Measurements from ENCODE around the gene TPM3.
"Not testable (repeated sequence)": the region's sequence is repeated elsewhere in the genome, so short reads cannot be mapped to it uniquely, and the experiment has no call there.

The TPM3 gene

DNA sequence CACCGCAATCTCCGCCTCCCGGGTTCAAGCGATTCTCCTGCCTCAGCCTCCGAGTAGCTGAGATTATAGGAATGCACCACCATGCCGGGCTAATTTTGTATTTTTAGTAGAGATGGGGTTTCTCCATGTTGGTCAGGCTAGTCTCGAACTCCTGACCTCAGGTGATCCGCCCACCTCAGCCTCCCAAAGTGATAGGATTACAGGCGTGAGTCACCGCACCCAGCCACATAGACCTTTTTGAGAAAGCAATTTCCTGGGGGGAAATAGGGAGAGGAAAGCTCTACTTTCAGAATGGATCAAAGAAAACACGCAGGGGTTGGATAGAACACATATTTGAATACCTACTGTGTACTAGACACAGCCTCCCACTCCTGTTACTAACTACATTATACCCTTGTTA, 13.9 kb upstream of the TPM3 start:
- not testable (repeated sequence) for DNase-seq

DNA sequence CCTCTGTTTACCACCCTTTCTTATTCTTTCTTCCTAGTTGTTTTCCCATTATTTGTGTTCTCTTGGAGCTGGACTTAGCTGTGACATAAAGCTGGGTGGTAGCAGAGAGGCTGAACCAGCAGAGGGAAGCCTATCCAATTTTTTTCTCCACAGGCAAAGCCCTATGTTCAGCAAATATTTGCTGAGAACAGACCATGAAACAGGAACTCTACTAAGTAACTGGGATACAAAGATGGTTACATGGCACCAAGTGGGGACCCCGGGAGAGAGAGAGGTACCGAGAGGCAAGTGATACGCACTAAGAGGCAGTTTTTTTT, 7.6 kb upstream of the TPM3 start:
- no peak for DNase-seq

DNA sequence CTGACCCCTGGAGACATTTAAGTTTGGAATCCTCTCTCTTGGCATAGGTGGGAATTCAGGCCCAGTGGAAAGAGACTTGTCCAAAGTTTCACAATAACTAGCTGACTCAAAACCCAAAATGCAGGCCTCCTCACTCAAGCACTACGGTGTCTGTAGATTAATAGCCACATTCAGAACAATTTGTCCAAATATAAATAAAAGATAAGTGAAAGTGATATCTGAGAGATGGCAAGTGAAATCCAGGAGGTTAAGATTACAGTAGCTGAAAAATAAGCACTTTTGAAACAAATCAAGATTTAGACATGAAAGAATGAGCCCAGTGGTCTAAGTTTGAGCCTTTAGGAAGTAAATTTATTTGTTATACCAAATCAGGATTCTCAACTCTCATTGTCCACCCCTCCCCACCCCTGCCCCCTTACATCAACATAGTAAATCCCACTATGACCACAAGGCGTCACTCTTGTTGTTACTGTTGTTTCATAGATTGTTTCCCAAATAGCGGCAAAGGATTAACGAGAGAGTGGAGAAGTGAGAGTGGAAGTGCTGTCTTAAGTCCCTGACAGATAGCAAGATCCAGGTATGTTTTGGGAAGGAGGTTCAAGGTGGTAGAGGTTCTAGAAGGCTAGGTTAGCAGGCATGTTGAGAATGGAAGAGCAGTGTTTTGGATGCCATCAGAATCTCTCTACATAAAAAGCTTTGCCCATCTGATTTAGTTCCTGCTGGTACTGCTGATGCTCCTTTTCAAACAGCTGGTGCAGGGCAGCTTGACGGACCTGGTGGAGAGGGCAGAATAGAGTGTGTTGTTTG, 7.1 kb upstream of the TPM3 start:
- peak; percentile 68 for DNase-seq

DNA sequence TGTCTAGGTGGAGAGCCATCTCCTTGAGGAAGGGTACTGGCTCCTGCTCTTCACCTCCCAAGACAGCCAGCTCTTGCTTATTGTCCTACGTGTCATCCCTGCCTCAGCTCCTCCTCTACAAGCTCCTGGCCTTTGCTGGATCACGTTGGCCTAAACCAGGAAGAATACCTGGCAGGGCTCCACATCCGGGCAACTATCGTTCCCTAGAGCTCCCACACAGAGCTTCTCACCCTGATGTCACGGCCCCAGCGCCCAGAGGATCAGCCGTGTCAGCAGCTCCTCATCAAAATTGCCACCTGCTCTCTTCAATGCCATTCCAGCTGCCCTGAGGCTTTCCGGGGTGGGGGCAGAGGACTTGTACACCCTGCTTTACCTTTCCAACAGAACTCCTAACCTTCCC, 1.9 kb upstream of the TPM3 start:
- no peak for DNase-seq

DNA sequence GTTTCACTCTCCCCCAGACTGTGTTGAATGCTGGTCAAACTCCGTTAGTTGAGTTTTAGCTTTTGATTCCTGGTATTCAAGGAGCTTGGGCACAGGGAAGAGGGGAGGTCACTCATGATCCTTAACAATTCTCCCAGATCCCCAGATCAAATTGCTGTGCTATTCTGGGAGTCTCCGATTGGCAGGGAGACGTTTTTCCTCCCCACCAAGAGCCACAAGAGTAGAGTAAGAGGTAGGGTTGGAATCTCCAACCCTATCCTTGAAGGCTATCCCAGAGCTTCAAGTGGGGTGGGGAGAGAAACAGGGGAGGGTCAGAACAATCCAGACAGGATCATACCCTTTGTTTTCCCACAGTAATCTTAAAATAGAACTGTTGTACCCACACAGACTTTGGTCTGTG, 576 bp upstream of the TPM3 start:
- DNase-seq = no peak

DNA sequence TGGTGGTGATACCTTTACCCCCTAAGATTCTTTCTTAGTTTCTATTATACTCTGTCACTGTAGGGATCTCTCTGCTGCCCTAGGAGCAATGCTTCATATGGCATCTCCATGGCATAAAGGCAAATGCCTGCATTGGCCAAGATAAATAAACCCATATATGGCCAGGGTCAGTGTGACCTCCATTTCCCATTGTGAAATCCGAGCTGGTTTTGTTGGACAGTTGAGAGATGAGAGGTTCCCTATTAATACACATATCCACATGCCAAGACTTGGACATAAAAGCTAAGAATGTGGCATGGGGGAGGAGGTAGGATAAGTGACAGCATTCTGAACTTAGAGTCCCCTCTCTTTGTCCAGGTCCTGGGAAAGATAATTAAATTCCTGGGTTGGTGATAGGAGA, 1.4 kb downstream of the TPM3 start:
- no peak for DNase-seq

DNA sequence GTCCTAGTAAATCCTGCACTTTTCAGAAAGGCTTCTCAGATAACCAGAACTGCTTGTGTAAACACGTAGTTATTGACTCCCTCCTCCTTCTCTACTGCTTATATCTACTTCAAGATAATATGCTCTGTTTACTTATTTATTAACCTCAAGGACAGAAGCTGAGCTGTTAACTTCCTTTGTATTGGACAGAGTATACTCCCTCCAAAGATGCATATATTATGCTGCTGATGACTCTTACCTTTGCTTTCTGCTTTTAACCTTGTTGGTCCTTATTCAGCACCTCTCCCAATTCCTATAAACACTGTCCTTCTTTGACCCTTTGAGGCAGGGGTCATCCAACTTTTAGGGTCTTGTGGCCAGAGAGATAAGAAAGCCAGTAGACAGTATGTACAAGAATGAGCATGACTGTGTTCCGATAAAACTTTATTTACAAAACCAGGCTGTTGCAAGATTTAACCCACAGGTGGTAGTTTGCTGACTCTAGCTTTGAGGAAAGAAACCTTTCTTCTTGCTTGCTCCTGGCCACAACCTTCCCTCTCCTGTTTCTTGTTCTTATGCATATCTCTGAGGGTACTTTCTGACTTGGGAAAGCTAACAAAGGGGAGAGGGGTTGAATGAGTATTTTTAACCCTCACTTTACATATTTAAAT, 4.9 kb downstream of the TPM3 start:
- no peak for DNase-seq

DNA sequence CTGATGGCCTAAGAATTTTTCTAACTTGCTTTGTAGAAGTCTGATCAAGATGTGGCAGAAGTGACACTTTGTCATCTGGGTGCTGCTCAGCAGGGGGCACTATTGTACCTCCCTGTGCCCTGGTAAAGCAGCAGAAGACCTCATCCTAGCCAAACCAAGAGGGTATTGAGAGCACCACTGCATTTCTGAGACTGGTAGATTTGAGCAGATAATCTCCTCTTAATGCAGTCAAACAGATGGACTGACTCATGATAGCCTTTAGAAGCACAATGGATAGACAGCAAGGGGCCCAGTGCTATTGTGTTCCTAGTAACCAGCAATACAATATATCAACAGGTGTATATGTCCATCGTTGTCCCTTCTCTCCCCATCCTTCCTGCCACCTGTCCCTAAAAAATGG, 5.7 kb downstream of the TPM3 start:
- DNase-seq = peak; percentile 47

DNA sequence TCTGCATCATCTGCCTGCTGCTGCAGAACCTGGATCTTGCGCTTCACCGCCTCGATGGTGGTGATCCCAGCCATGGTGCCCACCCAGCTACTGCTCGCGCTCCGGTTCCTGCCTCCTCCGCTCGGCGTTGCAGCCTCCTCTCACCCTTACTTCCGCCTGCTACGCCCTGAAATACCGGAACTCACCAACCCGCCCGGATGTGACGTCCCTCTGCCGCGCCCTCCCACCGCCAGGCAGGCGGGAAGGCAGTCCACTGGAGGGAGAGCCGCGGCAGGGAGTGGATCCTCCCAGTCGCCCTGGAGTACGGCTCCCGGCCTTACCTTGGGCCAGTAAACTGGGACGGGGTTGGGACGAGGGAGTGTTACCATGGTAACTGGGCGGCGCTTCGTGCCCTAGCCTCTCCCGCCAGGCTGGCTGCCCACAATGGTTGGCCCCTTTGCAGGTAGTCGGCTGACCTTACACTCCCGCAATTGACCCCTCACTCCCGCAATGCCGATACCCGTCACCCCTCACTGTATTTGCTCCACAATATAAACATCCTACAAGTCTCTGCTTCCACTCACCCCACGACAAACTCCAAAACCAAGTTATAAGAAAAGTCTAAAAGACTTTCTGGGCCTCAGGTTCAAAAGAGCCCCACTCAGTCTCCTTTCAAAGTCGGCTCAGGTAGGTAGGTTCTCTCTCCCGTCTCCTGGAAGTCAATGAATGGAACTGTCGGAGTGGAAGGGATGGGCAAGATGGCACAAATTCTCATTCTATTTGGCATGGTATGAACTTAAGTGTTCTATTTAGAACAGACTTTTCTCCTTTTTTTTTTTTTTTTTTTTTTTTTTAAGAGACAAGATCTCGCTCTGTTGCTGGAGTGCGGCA, 8.6 kb downstream of the TPM3 start:
- peak; percentile 98 for DNase-seq

DNA sequence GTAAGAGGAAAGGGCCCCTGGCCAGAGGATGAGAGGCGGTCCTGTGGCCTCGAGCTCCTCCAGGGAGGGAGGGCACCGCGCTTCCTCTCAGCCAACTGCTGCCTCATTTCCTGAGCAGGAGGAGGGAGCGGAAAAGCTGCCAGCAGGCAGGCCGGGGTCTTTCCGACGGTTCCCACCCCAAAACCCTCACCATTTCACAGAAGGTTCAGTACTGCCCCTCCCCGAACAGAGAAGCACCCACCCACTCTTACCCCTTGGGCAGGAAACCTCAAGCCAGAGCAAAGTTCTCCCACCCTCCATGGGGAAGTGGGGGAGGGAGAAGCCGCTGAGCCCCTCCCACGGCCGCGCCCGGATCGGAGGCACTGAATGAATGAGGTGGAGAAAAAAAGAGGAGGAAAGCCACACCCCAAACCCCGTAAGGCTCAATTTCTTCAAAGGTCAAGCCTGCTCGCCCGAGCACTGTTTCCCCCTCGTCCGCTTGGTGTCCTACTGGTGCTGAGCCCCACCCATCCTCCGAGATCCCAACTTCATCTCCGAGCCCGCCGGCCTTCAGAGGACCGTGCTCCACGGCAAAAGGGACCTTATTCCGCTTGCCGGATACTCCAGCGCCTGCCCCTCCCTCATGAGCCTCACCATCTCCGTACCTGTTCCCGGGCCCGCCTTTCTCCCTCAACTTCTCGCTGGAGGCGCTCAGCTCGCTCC, 9.4 kb downstream of the TPM3 start:
- DNase-seq = peak; percentile 44

DNA sequence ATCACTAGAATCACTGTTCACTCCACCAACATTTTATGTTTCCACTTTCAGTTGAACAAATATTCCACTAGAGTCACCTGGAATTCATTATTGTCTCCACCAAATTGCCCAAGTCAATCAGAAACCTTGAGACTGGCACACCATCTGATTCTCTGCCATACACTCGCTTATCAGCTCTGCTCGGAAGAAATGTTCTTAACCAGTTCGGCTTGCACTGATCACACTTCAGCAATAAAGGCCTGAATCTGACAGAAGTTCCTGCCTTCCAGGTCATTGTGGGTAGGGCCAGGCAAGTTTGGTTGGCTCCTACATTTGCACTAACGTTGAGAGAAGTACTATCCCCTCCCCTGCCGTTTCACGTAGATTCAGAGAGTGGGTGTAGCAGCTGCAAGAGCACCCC, 10.0 kb downstream of the TPM3 start:
- DNase-seq = no peak

DNA sequence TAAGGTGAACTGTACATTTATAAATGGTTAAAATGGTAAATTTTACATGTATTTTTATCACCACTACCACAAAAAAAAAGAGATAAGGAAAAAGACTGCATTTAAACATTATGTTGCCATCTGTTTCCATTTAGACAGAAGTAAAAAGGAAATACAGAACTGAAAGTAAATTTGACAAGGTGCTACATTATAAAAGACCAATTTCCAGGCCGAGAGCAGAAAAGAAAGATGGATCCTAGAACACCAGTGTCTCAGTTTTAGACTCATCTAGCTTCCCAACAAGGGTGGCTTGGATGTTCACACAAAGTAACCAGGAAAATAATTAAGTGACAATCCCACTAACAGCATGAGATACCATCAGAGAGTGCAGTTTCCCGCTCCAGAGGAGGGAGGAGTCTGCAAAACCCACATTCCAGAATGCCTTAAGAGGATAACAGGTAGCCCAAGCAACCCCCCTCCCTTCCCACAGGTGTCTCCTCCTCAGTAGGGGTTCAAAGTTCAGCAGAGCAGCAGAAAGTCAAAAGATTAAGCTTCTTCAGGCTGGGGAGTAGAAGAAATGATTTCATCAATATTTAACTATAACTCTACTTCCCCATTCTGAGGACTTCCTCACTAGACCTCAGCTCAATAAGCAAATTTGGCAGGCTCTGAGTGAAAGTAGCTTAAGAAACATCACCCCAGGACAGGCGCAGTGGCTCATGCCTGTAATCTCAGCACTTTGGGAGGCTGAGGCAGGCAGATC, 11.8 kb downstream of the TPM3 start:
- no peak for DNase-seq

DNA sequence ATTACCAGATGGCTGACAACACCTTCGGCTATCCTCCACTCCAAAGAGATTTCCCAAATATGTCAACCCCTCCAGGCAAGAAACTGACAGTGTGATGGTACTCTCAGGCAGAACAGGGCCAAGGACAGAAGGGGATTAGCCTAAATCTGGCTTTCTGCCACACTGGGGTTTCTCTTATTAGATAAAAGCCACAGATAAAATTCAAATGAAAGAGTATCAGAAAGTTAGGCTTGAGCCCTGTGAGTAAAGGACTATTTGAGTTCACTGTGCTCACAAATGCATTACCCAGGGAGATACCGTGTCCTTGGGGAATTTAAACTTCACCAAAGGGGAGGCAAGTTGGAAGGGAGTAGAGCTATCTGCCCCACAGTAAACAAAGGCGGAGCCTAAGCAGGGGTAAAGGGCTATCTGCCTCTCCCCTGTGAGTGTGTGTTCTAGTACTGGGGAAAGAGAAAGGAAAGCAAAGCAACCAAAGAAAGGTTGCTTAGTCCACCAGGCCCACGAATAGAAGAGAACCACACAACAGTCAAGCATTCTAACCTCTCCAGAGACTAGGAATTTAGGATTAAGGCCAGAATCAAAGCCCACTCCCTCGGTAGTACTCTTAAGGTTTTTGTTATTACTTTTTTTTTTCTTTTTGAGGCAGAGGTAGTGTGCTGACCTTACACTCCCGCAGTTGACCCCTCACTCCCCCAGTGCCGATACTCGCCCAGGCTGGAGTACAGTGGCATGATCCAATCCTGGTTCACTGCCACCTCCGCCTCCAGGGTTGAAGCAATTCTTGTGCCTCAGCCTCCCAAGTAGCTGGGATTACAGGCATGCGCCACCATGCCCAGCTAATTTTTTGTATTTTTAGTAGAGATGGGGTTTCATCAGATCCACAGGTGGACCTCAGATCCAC, 12.7 kb downstream of the TPM3 start:
- DNase-seq = no peak

DNA sequence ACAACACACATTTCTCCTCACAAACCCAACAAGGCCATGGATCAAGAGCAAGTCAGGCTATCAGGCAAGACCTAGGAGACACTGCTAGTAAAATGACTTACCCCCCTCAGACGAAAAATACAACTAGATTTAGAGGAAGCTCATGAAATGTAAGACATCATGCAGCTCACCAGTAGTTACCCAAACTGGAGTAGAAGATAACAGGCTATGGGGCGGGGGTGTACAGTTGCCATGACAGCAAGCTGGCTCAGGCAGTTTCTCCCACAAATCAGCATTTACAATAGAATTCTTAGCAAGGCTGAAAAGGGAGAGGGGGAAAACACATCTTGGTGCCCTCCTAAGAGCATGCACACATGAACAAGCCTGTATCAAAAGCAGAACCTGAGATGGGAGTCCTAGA, 13.9 kb downstream of the TPM3 start:
- no peak for DNase-seq

DNA sequence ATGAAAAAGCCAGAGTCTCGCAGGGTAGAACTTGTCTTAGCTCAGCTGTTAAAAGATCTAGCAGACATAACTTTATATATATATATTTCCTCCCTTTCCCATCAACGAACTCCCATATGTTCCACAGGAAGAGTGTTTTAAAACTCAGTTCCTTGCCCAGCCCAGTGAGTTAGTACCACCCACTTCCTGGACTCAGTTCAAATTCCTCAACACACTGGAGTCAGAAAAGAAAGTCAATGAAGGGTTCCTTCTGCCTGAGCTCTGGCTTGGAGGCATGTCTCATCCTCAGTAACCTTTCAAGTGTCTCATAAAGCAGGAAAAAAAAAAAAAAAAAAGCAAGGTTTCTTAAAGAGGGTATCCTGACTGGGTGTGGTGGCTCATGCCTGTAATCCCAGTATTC, 15.6 kb downstream of the TPM3 start:
- no peak for DNase-seq

DNA sequence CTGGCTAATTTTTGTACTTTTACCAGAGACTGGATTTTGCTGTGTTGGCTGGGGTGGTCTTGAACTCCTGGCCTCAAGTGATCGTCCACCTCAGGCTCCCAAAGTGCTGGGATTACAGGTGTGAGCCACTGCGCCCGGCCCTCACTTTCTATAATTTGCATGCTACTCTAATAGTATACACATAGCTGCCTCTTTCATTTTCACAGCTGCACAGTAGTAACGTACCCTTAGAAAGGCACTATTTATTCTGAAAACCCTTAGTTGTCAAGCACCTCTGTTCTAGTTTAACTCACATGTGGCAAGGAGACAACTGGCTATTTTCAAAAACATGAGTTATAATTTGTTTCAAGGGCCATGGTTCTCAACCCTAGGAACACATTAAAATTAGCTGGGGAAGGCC, 17.2 kb downstream of the TPM3 start:
- DNase-seq = no peak

DNA sequence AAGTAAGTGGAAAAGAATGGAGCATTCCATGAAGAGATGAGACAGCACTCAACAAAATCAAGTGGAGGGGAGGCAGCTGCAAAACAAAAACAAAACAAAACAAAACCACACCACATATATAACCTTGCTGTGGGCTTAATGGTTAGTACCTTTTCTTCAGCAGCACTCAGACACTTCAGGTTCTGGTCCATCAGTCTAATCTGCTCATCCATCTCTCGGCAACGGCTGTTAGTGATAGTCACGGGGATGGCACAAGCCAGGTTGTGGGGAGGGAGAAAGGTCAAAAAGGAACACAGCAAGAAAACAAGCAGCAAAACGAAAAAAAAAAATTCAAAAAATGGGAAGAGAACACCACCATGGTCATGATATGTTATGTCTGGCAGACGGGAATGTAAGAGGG, 20.0 kb downstream of the TPM3 start:
- DNase-seq = no peak

DNA sequence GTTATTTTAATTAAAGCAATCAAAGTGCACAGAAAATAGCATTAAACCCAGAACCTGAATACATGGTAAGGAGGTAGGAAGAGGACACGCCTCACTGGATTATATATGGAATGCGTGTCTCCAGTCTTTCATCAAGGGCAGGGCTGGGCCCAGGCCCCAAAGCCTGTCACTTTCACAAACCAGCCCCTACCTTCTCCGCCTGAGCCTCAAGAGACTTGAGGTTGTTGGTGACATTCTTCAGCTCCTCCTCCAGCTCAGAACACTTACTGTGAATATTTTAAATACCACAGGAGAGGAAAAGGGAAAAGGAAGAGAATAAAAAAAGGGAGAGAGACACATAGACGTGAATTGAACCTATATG, 20.7 kb downstream of the TPM3 start:
- DNase-seq = no peak

DNA sequence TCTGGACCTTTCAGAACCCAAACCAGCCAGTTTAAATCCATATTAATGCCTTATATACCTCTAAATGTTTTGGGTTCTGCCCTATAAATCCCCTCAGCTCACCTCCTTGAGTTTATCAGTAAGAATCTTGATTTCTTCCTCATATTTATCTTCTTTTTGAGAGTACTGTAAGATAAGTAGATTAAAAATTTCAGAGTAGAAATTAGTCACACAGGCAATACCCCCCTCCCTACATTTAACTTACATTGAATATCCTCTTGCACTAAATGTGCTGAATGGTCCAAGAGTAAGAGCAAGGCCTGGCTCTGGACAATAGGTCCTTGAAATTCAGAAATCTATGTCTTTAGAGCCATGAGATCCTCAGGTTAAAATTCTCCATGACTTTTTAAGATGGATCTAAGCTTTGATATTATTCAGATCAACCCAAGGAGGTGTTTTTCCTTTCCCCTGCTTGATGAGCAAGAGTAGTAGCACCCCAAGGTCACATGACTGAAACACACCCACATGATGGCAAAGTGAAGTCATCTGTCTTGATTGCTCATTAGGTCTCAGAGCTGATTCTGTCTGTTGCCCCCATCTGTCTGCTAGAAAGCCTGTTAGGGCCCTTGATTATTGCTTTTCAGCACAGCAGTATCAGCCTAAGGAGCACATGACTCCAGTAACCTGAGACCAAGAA, 21.2 kb downstream of the TPM3 start:
- DNase-seq = no peak

DNA sequence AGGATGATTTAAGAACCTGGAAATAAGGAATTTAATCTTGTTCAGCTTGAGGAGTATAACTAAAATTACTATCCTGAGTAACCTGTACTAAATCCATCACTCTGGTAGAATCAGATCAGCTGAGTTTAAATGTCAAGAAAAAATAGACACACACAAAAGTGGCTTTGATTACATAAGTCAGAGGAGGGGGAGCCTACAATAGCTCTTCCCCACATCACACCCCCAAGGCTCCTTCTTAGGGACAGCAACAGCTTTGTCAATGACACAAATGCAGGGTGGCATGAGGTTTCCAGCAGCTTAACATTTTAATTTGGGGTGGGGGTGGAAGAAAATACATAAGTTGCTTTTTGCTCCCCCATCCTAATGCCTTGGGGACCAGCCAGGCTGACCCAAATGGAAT, 24.4 kb downstream of the TPM3 start:
- DNase-seq = no peak

DNA sequence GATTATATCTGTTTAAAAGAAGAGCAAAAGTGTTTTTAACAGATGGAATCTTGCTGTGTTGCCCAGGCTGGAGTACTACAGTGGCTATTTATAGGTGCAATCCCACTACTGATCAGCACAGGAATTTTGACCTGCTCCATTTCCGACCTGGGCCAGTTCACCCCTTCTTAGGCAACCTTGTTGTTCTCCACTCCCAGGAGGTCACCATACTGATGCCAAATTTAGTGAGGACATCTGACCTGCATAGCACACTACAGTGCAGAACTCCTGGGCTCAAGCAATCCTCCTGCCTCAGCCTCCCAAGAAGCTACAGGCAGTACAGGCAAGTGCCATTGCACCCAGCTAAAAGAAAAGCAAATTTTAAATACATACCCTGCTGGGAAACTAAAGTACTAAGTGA, 25.7 kb downstream of the TPM3 start:
- DNase-seq = no peak
